ENCODE results near the gene PCGF3. TPM values are rescaled to one million over a fixed set of nuclear protein-coding genes. Genes with fewer than 3 reads are reported as not detected.

The PCGF3 gene
- total and polyA plus RNA-seq, 2 donors from 2014 or later: 21.7 to 59.6 TPM

GRCh38 chr4:761086-761485 lies 55.5 kb downstream of the PCGF3 start:
- Histone ChIP-seq H3K4me3 (ENCODE audit: low read length in 3 of 3) (no peak overlapping the region), H3K36me3 (ENCODE audit: control insufficient read depth in 2 of 3, insufficient read depth in 3 of 3, low read length in 3 of 3) (peaks cover 2 to 16% (median 9%) of the 10 kb centered on the region in 3 donors), H3K27ac (ENCODE audit: low read depth in 2 of 2, low read length in 2 of 2) (no peak overlapping the region), H3K9ac (ENCODE audit: low read length in 3 of 3) (no peak overlapping the region), H3K9me3 (ENCODE audit: control insufficient read depth in 2 of 3, insufficient read depth in 1 of 3, low read length in 3 of 3) (no peaks in the 10 kb centered on the region), H3K4me1 (ENCODE audit: control insufficient read depth in 2 of 3, insufficient read depth in 2 of 3, low read depth in 1 of 3, low read length in 3 of 3) (no peaks in the 10 kb centered on the region), H3K27me3 (ENCODE audit: control insufficient read depth, insufficient read depth, low read length) (no peaks in the 10 kb centered on the region)
- DNase-seq: peak in 1 of 5 donors; percentile 54
- no peak for TF ChIP-seq CTCF (IDR thresholded peaks at IDR 0.05; ENCODE audit: borderline replicate concordance, extremely low read depth, insufficient read depth)
- no peak for FAIRE-seq
- intact Hi-C loops (cut with DNase I): no loop called here

- TF ChIP-seq CTCF (IDR thresholded peaks at IDR 0.05; ENCODE audit: borderline replicate concordance, extremely low read depth, insufficient read depth): no peak
- DNase-seq (peak in 1 of 5 donors; percentile 61), FAIRE-seq (no peak)
- Histone ChIP-seq H3K27ac (ENCODE audit: low read depth in 2 of 2, low read length in 2 of 2) (no peak overlapping the region), H3K27me3 (ENCODE audit: control insufficient read depth, insufficient read depth, low read length) (no peaks in the 10 kb centered on the region), H3K9me3 (ENCODE audit: control insufficient read depth in 2 of 3, insufficient read depth in 1 of 3, low read length in 3 of 3) (no peaks in the 10 kb centered on the region), H3K9ac (ENCODE audit: low read length in 3 of 3) (no peak overlapping the region), H3K36me3 (ENCODE audit: control insufficient read depth in 2 of 3, insufficient read depth in 3 of 3, low read length in 3 of 3) (peaks cover 2 to 16% (median 9%) of the 10 kb centered on the region in 3 donors), H3K4me3 (ENCODE audit: low read length in 3 of 3) (no peak overlapping the region), H3K4me1 (ENCODE audit: control insufficient read depth in 2 of 3, insufficient read depth in 2 of 3, low read depth in 1 of 3, low read length in 3 of 3) (no peaks in the 10 kb centered on the region)
- intact Hi-C loops (cut with DNase I): no loop called here
Measured at GRCh38 chr4:761739-762138, 56.1 kb downstream of the PCGF3 start.

- Histone ChIP-seq H3K4me1 (ENCODE audit: control insufficient read depth in 2 of 3, insufficient read depth in 2 of 3, low read depth in 1 of 3, low read length in 3 of 3) (no peaks in the 10 kb centered on the region), H3K27ac (ENCODE audit: low read depth in 2 of 2, low read length in 2 of 2) (no peak overlapping the region), H3K36me3 (ENCODE audit: control insufficient read depth in 2 of 3, insufficient read depth in 3 of 3, low read length in 3 of 3) (peaks cover 3 to 19% (median 9%) of the 10 kb centered on the region in 3 donors), H3K4me3 (ENCODE audit: low read length in 3 of 3) (no peak overlapping the region), H3K9me3 (ENCODE audit: control insufficient read depth in 2 of 3, insufficient read depth in 1 of 3, low read length in 3 of 3) (no peaks in the 10 kb centered on the region), H3K9ac (ENCODE audit: low read length in 3 of 3) (no peak overlapping the region), H3K27me3 (ENCODE audit: control insufficient read depth, insufficient read depth, low read length) (no peaks in the 10 kb centered on the region)
- TF ChIP-seq CTCF (IDR thresholded peaks at IDR 0.05; ENCODE audit: borderline replicate concordance, extremely low read depth, insufficient read depth): no peak
- no peak for FAIRE-seq
- intact Hi-C loops (cut with DNase I): no loop called here
- DNase-seq: peak in 4 of 5 donors; percentile 47 to 64 (median 61)
Measured at GRCh38 chr4:762211-763190, 56.9 kb downstream of the PCGF3 start.

All from kidney (tissue), 14 donors.